GM12875 (cell line): ENCODE results near the gene IQCF5.

ENCODE experiments used
- H3K4me3 ChIP-seq: one replicate; pipeline ENCODE4 v1.5.1; 2011; ENCODE audit warnings: low read depth, low read length, control low read depth
- CTCF ChIP-seq: IDR thresholded peaks from 2 replicates; pipeline ENCODE4 v1.5.1; 2011; ENCODE audit warnings: low read depth, mild to moderate bottlenecking, control low read depth, inconsistent platforms, low read length, moderate library complexity, borderline replicate concordance; ENCODE audit not compliant: insufficient read depth

IQCF5 gene

GRCh38 chr3:51896607-51897305, 21.4 kb upstream of the IQCF5 start:
- no peak overlapping the region for H3K4me3 ChIP-seq
- TF ChIP-seq CTCF: no peak

GRCh38 chr3:51894939-51895338, 19.5 kb upstream of the IQCF5 start:
- no peak for TF ChIP-seq CTCF
- H3K4me3 ChIP-seq: no peak overlapping the region

- H3K4me3 ChIP-seq: no peak overlapping the region
- TF ChIP-seq CTCF: no peak
These were observed 19.0 kb upstream of the IQCF5 start for GRCh38 chr3:51894391-51894790.

- no peak overlapping the region for H3K4me3 ChIP-seq
- no peak for TF ChIP-seq CTCF
These were observed 16.0 kb upstream of the IQCF5 start for GRCh38 chr3:51891242-51892039.

- H3K4me3 ChIP-seq: no peak overlapping the region
- no peak for TF ChIP-seq CTCF
These were observed 13.2 kb upstream of the IQCF5 start for GRCh38 chr3:51888463-51889105.

- no peak for TF ChIP-seq CTCF
- H3K4me3 ChIP-seq: no peak overlapping the region
These were observed 12.2 kb upstream of the IQCF5 start for GRCh38 chr3:51887620-51888019.

GRCh38 chr3:51886447-51886846, 11.0 kb upstream of the IQCF5 start:
- TF ChIP-seq CTCF: no peak
- no peak overlapping the region for H3K4me3 ChIP-seq
